Stimulated activated CD8-positive, alpha-beta memory T cell treated with anti-CD3 and anti-CD28 coated beads, Interleukin-15, amount 100 ng/mL, for 4 hours (primary cell): Measurements from ENCODE around the gene ATP8B4.
"Not testable (repeated sequence)": the region's sequence is repeated elsewhere in the genome, so short reads cannot be mapped to it uniquely, and the experiment has no call there.

Experiments
- DNase-seq, 2 donors: peaks; one replicate each; pipeline ENCODE4 v3.0.0-alpha.2; 2020; ENCODE audit warnings: low read depth in 2 of 2

ATP8B4 gene

GRCh38 chr15:50119063-50120040 is at the start of gene ATP8B4:
ATP8B4 (minus strand) TSS chr15:50119233; CDS start chr15:50106966, 12,267 bp downstream.
- no peak for DNase-seq

- DNase-seq = no peak
Observed at GRCh38 chr15:50168379-50168778, 49.3 kb upstream of the ATP8B4 start.

- DNase-seq = no peak
Observed at GRCh38 chr15:50167110-50167509, 48.1 kb upstream of the ATP8B4 start.

GRCh38 chr15:50166216-50166615 is 47.2 kb upstream of the ATP8B4 start:
- DNase-seq = no peak

GRCh38 chr15:50164458-50164857 is 45.4 kb upstream of the ATP8B4 start:
- DNase-seq = no peak

- no peak for DNase-seq
Observed at GRCh38 chr15:50163719-50164410, 44.8 kb upstream of the ATP8B4 start.

GRCh38 chr15:50162969-50163718 is 44.1 kb upstream of the ATP8B4 start:
- no peak for DNase-seq

- DNase-seq = not testable (repeated sequence)
Observed at GRCh38 chr15:50158236-50158635, 39.2 kb upstream of the ATP8B4 start.

- no peak for DNase-seq
Observed at GRCh38 chr15:50151476-50151875, 32.4 kb upstream of the ATP8B4 start.

- no peak for DNase-seq
Observed at GRCh38 chr15:50150851-50151250, 31.8 kb upstream of the ATP8B4 start.

- DNase-seq = no peak
Observed at GRCh38 chr15:50150349-50150748, 31.3 kb upstream of the ATP8B4 start.

GRCh38 chr15:50149090-50149489 is 30.1 kb upstream of the ATP8B4 start:
- no peak for DNase-seq

GRCh38 chr15:50148362-50148963 is 29.4 kb upstream of the ATP8B4 start:
- no peak for DNase-seq

- no peak for DNase-seq
Observed at GRCh38 chr15:50146632-50147031, 27.6 kb upstream of the ATP8B4 start.

- DNase-seq = no peak
Observed at GRCh38 chr15:50145451-50145872, 26.4 kb upstream of the ATP8B4 start.

GRCh38 chr15:50144341-50145120 is 25.5 kb upstream of the ATP8B4 start:
- DNase-seq = no peak

- DNase-seq = no peak
Observed at GRCh38 chr15:50143255-50143860, 24.3 kb upstream of the ATP8B4 start.

GRCh38 chr15:50141856-50142255 is 22.8 kb upstream of the ATP8B4 start:
- DNase-seq = no peak

- no peak for DNase-seq
Observed at GRCh38 chr15:50140983-50141382, 21.9 kb upstream of the ATP8B4 start.

- no peak for DNase-seq
Observed at GRCh38 chr15:50140098-50140497, 21.1 kb upstream of the ATP8B4 start.
